ENCODE results near the gene USF2. TPM values are rescaled to one million over a fixed set of nuclear protein-coding genes. Genes with fewer than 3 reads are reported as not detected.

The USF2 gene
- total RNA-seq, 2 donors from 2014 or later, result 90.4 to 143 TPM

DNA sequence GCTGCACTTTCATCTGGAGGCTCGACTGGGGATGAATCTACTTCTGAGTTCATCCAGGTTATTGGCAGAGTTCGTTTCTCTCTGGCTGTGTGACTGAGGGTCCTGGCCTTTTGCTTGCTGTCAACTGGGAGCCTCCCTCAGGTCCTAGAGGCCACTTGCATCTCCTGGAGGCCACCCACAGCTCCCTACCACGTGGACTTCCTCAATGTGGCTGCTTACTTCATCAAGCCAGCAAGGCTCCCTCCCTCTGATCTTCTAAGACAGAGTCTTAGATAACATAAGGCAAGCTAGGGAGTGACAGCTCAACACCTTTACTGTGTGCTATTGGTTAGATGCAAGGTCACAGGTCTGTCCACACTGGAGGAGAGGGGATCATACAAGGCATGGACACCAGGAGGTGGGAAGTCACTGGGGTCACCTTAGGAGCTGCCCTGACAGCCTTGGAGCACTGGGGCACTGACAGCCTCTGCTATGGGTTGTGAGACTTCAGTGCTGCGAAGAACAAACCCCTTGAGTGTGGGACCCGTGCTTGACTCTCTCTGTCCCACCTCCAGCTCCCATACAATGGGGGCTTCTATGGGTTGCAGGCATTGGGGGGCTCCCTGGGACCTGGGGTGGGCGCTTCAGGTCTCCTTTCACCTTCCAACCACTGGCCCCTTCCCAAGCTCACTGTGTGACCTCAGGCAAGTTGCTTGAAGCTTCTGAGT lies 45.5 kb upstream of the USF2 start:
- Histone ChIP-seq H3K9me3 (no peaks in the 10 kb centered on the region), H3K27me3 (replicated peaks; ENCODE audit: insufficient read depth) (no peaks in the 10 kb centered on the region), H3K4me3 (no peak overlapping the region), H3K27ac (no peak overlapping the region), H3K4me1 (ENCODE audit: control insufficient read depth in 1 of 2, low read depth in 2 of 2) (no peaks in the 10 kb centered on the region), H3K36me3 (no peaks in the 10 kb centered on the region)
- ATAC-seq (ENCODE audit: insufficient number of reproducible peaks, low FRiP score, low read depth) (no peak), DNase-seq (ENCODE audit: low spot score) (no peak)
- TF ChIP-seq CTCF (IDR thresholded peaks at IDR 0.05), result no peak

DNA sequence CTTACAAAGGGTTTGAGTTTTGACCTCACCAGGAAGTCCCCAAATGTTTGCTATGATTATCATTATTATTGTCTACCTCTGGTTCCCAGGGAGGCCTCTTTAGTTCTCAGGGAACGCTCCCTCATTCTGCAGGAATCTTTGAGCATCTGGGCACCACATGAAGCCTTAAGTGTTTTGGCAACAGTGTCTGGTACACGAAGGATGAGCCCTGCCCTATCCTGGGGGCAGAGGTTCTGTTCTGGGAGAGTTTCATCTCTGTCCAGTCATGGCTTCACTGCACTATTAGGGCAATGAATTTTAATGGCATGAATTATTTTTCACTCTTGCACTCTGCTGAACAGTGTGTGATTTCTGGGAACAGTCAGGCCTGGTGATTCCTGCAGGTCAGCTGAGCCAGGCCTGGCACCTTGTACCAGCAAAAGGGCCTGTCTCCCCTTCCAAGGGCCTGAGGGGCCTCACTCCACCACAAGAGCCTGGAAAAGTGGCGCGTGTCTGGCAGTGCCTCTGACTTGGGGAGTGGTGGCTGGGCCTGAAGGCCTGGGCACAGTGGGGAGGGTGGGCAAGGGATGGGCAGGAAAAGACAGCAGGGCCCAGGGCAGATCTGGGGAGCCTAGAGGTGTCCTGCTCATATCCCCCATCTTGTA lies 44.8 kb upstream of the USF2 start:
- H3K27ac ChIP-seq, result no peak overlapping the region
- no peaks in the 10 kb centered on the region for H3K27me3 ChIP-seq (replicated peaks; ENCODE audit: insufficient read depth)
- ATAC-seq (ENCODE audit: insufficient number of reproducible peaks, low FRiP score, low read depth), result no peak
- no peaks in the 10 kb centered on the region for H3K4me1 ChIP-seq (ENCODE audit: control insufficient read depth in 1 of 2, low read depth in 2 of 2)
- H3K4me3 ChIP-seq, result no peak overlapping the region
- DNase-seq (ENCODE audit: low spot score), result no peak
- no peaks in the 10 kb centered on the region for H3K36me3 ChIP-seq
- no peaks in the 10 kb centered on the region for H3K9me3 ChIP-seq
- TF ChIP-seq CTCF (IDR thresholded peaks at IDR 0.05), result no peak

GRCh38 chr19:35224681-35225571 lies 43.8 kb upstream of the USF2 start:
- no peak for DNase-seq (ENCODE audit: low spot score)
- no peaks in the 10 kb centered on the region for H3K4me1 ChIP-seq (ENCODE audit: control insufficient read depth in 1 of 2, low read depth in 2 of 2)
- no peaks in the 10 kb centered on the region for H3K36me3 ChIP-seq
- ATAC-seq (ENCODE audit: insufficient number of reproducible peaks, low FRiP score, low read depth), result no peak
- TF ChIP-seq CTCF (IDR thresholded peaks at IDR 0.05), result no peak
- H3K4me3 ChIP-seq, result no peak overlapping the region
- H3K27me3 ChIP-seq (replicated peaks; ENCODE audit: insufficient read depth), result no peaks in the 10 kb centered on the region
- H3K9me3 ChIP-seq, result no peaks in the 10 kb centered on the region
- no peak overlapping the region for H3K27ac ChIP-seq

DNA sequence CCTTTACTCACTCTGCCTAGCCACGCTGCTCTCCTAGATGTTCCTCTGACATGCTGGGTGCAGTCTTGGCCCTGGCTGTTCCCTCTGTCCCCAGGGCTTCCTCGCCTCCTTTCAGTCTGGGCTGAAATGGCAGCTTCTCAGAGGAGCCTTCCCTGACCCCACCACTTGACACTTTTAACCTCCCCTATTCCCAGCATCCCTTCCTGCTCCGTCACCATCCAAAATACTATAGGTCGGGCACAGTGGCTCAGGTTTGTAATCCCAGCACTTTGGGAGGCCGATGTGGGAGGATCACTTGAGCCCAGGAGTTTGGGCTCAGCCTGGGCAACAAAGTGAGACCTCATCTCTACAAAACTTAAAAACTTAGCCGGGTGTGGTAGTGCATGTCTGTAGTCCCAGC lies 42.8 kb upstream of the USF2 start:
- ATAC-seq (ENCODE audit: insufficient number of reproducible peaks, low FRiP score, low read depth), result no peak
- TF ChIP-seq CTCF (IDR thresholded peaks at IDR 0.05), result no peak
- no peaks in the 10 kb centered on the region for H3K4me1 ChIP-seq (ENCODE audit: control insufficient read depth in 1 of 2, low read depth in 2 of 2)
- H3K27ac ChIP-seq, result no peak overlapping the region
- H3K4me3 ChIP-seq, result no peak overlapping the region
- H3K27me3 ChIP-seq (replicated peaks; ENCODE audit: insufficient read depth), result no peaks in the 10 kb centered on the region
- no peak for DNase-seq (ENCODE audit: low spot score)
- H3K9me3 ChIP-seq, result no peaks in the 10 kb centered on the region
- H3K36me3 ChIP-seq, result no peaks in the 10 kb centered on the region

GRCh38 chr19:35226748-35227147 lies 42.0 kb upstream of the USF2 start:
- Histone ChIP-seq H3K4me1 (ENCODE audit: control insufficient read depth in 1 of 2, low read depth in 2 of 2) (no peaks in the 10 kb centered on the region), H3K27me3 (replicated peaks; ENCODE audit: insufficient read depth) (no peaks in the 10 kb centered on the region), H3K27ac (no peak overlapping the region), H3K9me3 (no peaks in the 10 kb centered on the region), H3K4me3 (no peak overlapping the region), H3K36me3 (no peaks in the 10 kb centered on the region)
- ATAC-seq (ENCODE audit: insufficient number of reproducible peaks, low FRiP score, low read depth) (no peak), DNase-seq (ENCODE audit: low spot score) (no peak)
- TF ChIP-seq CTCF (IDR thresholded peaks at IDR 0.05), result no peak

Data from thoracic aorta (tissue), 2 donors.